DND-41 (cell line): Measurements from ENCODE around the gene ITGA8.

Experiments
- ATAC-seq: fragments of 200-7000 bp; cut with Tn5 transposase; 3 replicates; pipeline ENCODE4 v1.9.1; 2021; ENCODE audit warnings: low read depth; ENCODE audit not compliant: insufficient read depth
- DNase-seq: peaks from one replicate; pipeline ENCODE4 v3.0.0-alpha.2; 2020
- H2AFZ ChIP-seq: 2 replicates; pipeline ENCODE4 v1.6.0; 2012; ENCODE audit warnings: low read depth, low read length
- H3K27ac ChIP-seq: 2 replicates; pipeline ENCODE4 v1.5.1; 2012; ENCODE audit warnings: low read length, inconsistent platforms
- H3K27me3 ChIP-seq: fragments of 200-600 bp; sonication (generic); 2 replicates; pipeline ENCODE4 v1.6.0; 2012; ENCODE audit warnings: low read length, mild to moderate bottlenecking, inconsistent platforms; ENCODE audit not compliant: insufficient read depth, poor library complexity
- H3K36me3 ChIP-seq: 2 replicates; pipeline ENCODE4 v1.5.1; 2012; ENCODE audit warnings: low read length, inconsistent platforms; ENCODE audit not compliant: insufficient read depth
- H3K4me1 ChIP-seq: 2 replicates; pipeline ENCODE4 v1.5.1; 2012; ENCODE audit warnings: mild to moderate bottlenecking, low read length; ENCODE audit not compliant: insufficient read depth
- H3K4me2 ChIP-seq: 2 replicates; pipeline ENCODE4 v1.6.0; 2012; ENCODE audit warnings: mild to moderate bottlenecking, moderate library complexity, low read length, inconsistent platforms; ENCODE audit not compliant: insufficient read depth
- H3K4me3 ChIP-seq, 2 experiments: fragments of 200-600 bp in 1 of 2; shearing (Covaris generic) in 1 of 2; 2 replicates each; pipeline ENCODE4 v1.5.1; 2012 to 2016; ENCODE audit warnings: inconsistent platforms in 2 of 2, low read length in 2 of 2, mild to moderate bottlenecking in 2 of 2, low read depth in 1 of 2, moderate library complexity in 1 of 2
- H3K79me2 ChIP-seq: 2 replicates; pipeline ENCODE4 v1.6.0; 2012; ENCODE audit warnings: low read length, inconsistent platforms; ENCODE audit not compliant: insufficient read depth
- H3K9ac ChIP-seq: 2 replicates; pipeline ENCODE4 v1.6.0; 2012; ENCODE audit warnings: low read depth, mild to moderate bottlenecking, inconsistent platforms, low read length, moderate library complexity
- H3K9me3 ChIP-seq: 2 replicates; pipeline ENCODE4 v1.5.1; 2012; ENCODE audit warnings: low read length, moderate library complexity, mild to moderate bottlenecking, inconsistent platforms; ENCODE audit not compliant: insufficient read depth, severe bottlenecking
- H4K20me1 ChIP-seq: 2 replicates; pipeline ENCODE4 v1.6.0; 2012; ENCODE audit warnings: low read length; ENCODE audit not compliant: insufficient read depth
- EZH2 ChIP-seq: IDR thresholded peaks from 3 replicates; pipeline ENCODE4 v1.6.1; 2012; ENCODE audit warnings: borderline replicate concordance, low read depth, mild to moderate bottlenecking, moderate library complexity, low read length, inconsistent platforms; ENCODE audit not compliant: severe bottlenecking
- TF ChIP-seq, protein P1 (sequence below): IDR thresholded peaks from 2 replicates; pipeline ENCODE4 v1.5.1; 2012; ENCODE audit warnings: borderline replicate concordance, low read length, moderate library complexity, mild to moderate bottlenecking; ENCODE audit not compliant: poor library complexity, severe bottlenecking; ENCODE audit errors: extremely low read depth

ITGA8 gene

DNA sequence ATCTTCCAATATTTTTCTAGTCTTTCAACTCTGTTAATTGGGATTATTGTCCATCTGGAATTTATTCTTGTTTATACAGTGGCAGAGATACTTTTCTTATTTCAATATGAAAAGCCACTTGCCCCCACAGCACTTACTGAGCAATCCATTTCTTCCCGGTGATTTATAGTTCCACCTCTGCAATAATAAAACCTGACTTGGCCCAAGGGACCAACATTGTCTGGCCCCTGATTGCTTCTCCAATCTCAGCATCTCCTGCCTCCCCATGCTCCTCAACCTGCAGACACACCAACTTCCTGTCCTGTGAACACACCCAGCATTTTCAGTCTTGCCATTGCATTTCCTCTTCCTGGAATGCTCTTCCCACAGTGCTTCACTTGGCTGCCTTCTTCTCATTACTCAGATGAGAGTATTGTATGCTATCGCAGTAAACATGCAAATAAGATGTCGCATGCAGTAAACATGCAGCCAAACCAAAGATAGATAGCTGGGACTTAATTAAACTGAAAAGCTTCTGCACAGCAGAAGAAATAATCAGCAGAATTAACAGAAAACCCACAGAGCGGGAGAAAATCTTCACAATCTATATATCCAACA is 19.5 kb downstream of the ITGA8 start:
- no peak overlapping the region for H2AFZ ChIP-seq
- peaks cover 2% of the 10 kb centered on the region for H3K27me3 ChIP-seq
- no peak overlapping the region for H3K27ac ChIP-seq
- H3K36me3 ChIP-seq = no peaks in the 10 kb centered on the region
- no peak overlapping the region for H3K9ac ChIP-seq
- no peak for TF ChIP-seq EZH2
- TF ChIP-seq, protein P1, sequence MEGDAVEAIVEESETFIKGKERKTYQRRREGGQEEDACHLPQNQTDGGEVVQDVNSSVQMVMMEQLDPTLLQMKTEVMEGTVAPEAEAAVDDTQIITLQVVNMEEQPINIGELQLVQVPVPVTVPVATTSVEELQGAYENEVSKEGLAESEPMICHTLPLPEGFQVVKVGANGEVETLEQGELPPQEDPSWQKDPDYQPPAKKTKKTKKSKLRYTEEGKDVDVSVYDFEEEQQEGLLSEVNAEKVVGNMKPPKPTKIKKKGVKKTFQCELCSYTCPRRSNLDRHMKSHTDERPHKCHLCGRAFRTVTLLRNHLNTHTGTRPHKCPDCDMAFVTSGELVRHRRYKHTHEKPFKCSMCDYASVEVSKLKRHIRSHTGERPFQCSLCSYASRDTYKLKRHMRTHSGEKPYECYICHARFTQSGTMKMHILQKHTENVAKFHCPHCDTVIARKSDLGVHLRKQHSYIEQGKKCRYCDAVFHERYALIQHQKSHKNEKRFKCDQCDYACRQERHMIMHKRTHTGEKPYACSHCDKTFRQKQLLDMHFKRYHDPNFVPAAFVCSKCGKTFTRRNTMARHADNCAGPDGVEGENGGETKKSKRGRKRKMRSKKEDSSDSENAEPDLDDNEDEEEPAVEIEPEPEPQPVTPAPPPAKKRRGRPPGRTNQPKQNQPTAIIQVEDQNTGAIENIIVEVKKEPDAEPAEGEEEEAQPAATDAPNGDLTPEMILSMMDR = no peak
- no peaks in the 10 kb centered on the region for H4K20me1 ChIP-seq
- no peaks in the 10 kb centered on the region for H3K79me2 ChIP-seq
- ATAC-seq = no peak
- no peak overlapping the region for H3K4me3 ChIP-seq
- H3K4me1 ChIP-seq = no peaks in the 10 kb centered on the region
- H3K4me2 ChIP-seq = no peak overlapping the region
- DNase-seq = no peak
- H3K9me3 ChIP-seq = no peaks in the 10 kb centered on the region

DNA sequence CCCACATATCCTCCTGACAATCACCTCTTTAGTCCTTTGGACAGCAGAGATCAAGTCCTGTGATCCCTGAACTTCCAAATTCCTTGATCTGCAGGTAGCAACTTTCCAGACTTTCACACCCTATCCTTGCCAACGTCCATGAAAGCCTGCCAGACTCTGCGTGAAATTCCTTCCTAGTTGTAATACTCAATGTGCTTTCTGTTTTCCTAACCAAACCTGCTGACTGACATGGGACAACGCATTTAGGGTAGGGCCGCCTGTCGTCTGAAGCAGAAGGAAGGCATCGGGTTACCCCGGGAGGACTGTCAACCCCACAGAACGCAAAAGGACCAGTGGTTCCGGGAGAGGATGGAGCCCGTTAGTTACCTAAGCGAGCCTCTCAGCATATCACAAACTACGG is 23.9 kb downstream of the ITGA8 start:
- H3K27ac ChIP-seq = no peak overlapping the region
- H3K36me3 ChIP-seq = no peaks in the 10 kb centered on the region
- H3K4me3 ChIP-seq = no peak overlapping the region
- H3K4me1 ChIP-seq = no peaks in the 10 kb centered on the region
- H4K20me1 ChIP-seq = no peaks in the 10 kb centered on the region
- H3K9ac ChIP-seq = no peak overlapping the region
- H3K4me2 ChIP-seq = no peak overlapping the region
- DNase-seq (no peak), ATAC-seq (no peak)
- no peaks in the 10 kb centered on the region for H3K9me3 ChIP-seq
- peaks cover 2% of the 10 kb centered on the region for H3K27me3 ChIP-seq
- no peak overlapping the region for H2AFZ ChIP-seq
- H3K79me2 ChIP-seq = no peaks in the 10 kb centered on the region
- no peak for TF ChIP-seq EZH2
- TF ChIP-seq, protein P1 = no peak

DNA sequence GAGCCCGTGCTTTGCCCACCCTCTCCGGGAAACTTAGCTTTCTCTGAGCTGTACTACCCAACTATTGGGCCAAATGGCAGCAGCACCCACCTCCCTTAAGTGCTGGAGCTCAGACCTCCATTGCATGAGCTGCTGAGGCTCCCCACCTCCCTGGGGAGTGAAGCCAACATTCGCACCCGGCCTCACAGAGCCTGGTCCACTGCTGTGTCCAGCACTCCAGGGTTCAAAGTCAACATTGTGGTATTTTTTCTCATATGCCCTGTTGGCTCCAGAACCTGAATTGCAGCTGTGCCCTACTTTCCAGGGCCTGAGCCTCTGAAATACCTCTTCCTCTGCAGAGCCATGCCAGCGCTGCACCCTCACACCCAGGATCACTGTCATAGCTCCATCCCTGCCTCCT is 29.7 kb downstream of the ITGA8 start:
- no peak overlapping the region for H3K9ac ChIP-seq
- no peak for DNase-seq
- H2AFZ ChIP-seq = no peak overlapping the region
- H3K4me2 ChIP-seq = no peak overlapping the region
- peaks cover 2% of the 10 kb centered on the region for H3K27me3 ChIP-seq
- TF ChIP-seq EZH2 = no peak
- TF ChIP-seq, protein P1 = no peak
- H3K36me3 ChIP-seq = no peaks in the 10 kb centered on the region
- H4K20me1 ChIP-seq = no peaks in the 10 kb centered on the region
- no peaks in the 10 kb centered on the region for H3K4me1 ChIP-seq
- ATAC-seq = no peak
- H3K79me2 ChIP-seq = no peaks in the 10 kb centered on the region
- no peaks in the 10 kb centered on the region for H3K9me3 ChIP-seq
- H3K27ac ChIP-seq = no peak overlapping the region
- no peak overlapping the region for H3K4me3 ChIP-seq
